Fibroblast of upper back skin (primary cell): Measurements from ENCODE around the gene MKS1.

ENCODE experiments used
- DNase-seq: peaks from one replicate; pipeline ENCODE4 v3.0.0-alpha.2; 2013

Gene MKS1

GRCh38 chr17:58244963-58245362, 25.9 kb upstream of the MKS1 start:
- DNase-seq = no peak

- DNase-seq = no peak
Observed at GRCh38 chr17:58242171-58242784, 23.2 kb upstream of the MKS1 start.

- no peak for DNase-seq
Observed at GRCh38 chr17:58239987-58240386, 20.9 kb upstream of the MKS1 start.

- no peak for DNase-seq
Observed at GRCh38 chr17:58238147-58238634, 19.1 kb upstream of the MKS1 start, which contains the start of gene LPO. Gene LPO, plus strand, starts transcription at chr17:58238584. Its CDS starts 4,396 bp downstream, at chr17:58242980.

- no peak for DNase-seq
Observed at GRCh38 chr17:58236394-58236793, 17.3 kb upstream of the MKS1 start.

GRCh38 chr17:58235821-58236220, 16.8 kb upstream of the MKS1 start:
- DNase-seq = no peak

- no peak for DNase-seq
Observed at GRCh38 chr17:58234512-58234911, 15.5 kb upstream of the MKS1 start.

- no peak for DNase-seq
Observed at GRCh38 chr17:58233543-58233942, 14.5 kb upstream of the MKS1 start.

- peak; percentile 82 for DNase-seq
Observed at GRCh38 chr17:58232707-58233156, 13.7 kb upstream of the MKS1 start.

- DNase-seq = peak; percentile 69
Observed at GRCh38 chr17:58231641-58232040, 12.6 kb upstream of the MKS1 start.

GRCh38 chr17:58229881-58230280, 10.8 kb upstream of the MKS1 start:
- no peak for DNase-seq

- DNase-seq = no peak
Observed at GRCh38 chr17:58229384-58229783, 10.3 kb upstream of the MKS1 start.

- no peak for DNase-seq
Observed at GRCh38 chr17:58228679-58229078, 9.6 kb upstream of the MKS1 start.

- no peak for DNase-seq
Observed at GRCh38 chr17:58227733-58228132, 8.7 kb upstream of the MKS1 start.

GRCh38 chr17:58224315-58224714, 5.3 kb upstream of the MKS1 start:
- DNase-seq = peak; percentile 75

GRCh38 chr17:58219789-58220183, 731 bp upstream of the MKS1 start:
- no peak for DNase-seq

GRCh38 chr17:58217766-58218165, 1.3 kb downstream of the MKS1 start:
- DNase-seq = no peak

- DNase-seq = no peak
Observed at GRCh38 chr17:58215685-58216084, 3.4 kb downstream of the MKS1 start.

- DNase-seq = no peak
Observed at GRCh38 chr17:58210922-58211321, 8.1 kb downstream of the MKS1 start.

GRCh38 chr17:58208344-58208743, 10.7 kb downstream of the MKS1 start:
- no peak for DNase-seq

- no peak for DNase-seq
Observed at GRCh38 chr17:58207451-58207850, 11.6 kb downstream of the MKS1 start.

GRCh38 chr17:58205936-58206335, 13.1 kb downstream of the MKS1 start:
- no peak for DNase-seq

GRCh38 chr17:58204796-58205195, 14.3 kb downstream of the MKS1 start:
- peak; percentile 9 for DNase-seq

GRCh38 chr17:58202859-58203258, 16.2 kb downstream of the MKS1 start:
- DNase-seq = no peak

- DNase-seq = peak; percentile 48
Observed at GRCh38 chr17:58200024-58200633, 18.9 kb downstream of the MKS1 start.
